ENCODE results near the gene PLCH1. TPM values are rescaled to one million over a fixed set of nuclear protein-coding genes. Genes with fewer than 3 reads are reported as not detected.
"Not testable (repeated sequence)": the region's sequence is repeated elsewhere in the genome, so short reads cannot be mapped to it uniquely, and the experiment has no call there.

The PLCH1 gene
- total RNA-seq, 1 experiment from 2014 or later, result 3.1 TPM

DNA sequence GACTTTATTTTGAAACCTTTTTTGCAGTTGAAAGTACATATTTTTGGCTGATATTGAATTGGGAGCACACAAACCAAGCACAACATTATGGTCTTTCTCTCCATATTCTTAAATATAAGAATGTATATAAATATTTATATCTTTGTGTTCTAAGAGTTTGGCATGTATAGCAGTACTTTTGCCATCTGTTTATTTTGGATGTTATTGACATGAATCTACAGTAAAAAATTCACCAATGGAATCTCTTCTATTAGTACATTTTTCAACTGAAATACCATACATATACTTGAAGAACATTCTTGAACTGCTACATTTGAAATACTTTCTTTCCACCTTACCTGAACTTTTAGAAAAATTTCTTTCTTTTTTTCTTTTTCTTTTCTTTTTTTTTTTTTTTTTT is 342.2 kb downstream of the PLCH1 start:
- no peak for DNase-seq (ENCODE audit: low spot score)
- POLR2A ChIA-PET (ENCODE audit: low non-redundant PET), result no interaction called here
- H3K36me3 ChIP-seq (ENCODE audit: insufficient read depth, low read length, poor library complexity, severe bottlenecking), result no peaks in the 10 kb centered on the region
- intact Hi-C loops (cut with micrococcal nuclease; ENCODE audit: unreplicated experiment), result no loop called here
- H3K27me3 ChIP-seq (replicated peaks; ENCODE audit: insufficient read depth, low read depth, low read length, poor library complexity), result no peaks in the 10 kb centered on the region
- H3K4me3 ChIP-seq (ENCODE audit: low read depth, low read length, poor library complexity, severe bottlenecking), result no peak overlapping the region
- H3K27ac ChIP-seq (ENCODE audit: low read depth, low read length, poor library complexity, severe bottlenecking), result no peak overlapping the region
- BruUV-seq (replicated peaks), result no TSS peak
- TF ChIP-seq, protein P1, sequence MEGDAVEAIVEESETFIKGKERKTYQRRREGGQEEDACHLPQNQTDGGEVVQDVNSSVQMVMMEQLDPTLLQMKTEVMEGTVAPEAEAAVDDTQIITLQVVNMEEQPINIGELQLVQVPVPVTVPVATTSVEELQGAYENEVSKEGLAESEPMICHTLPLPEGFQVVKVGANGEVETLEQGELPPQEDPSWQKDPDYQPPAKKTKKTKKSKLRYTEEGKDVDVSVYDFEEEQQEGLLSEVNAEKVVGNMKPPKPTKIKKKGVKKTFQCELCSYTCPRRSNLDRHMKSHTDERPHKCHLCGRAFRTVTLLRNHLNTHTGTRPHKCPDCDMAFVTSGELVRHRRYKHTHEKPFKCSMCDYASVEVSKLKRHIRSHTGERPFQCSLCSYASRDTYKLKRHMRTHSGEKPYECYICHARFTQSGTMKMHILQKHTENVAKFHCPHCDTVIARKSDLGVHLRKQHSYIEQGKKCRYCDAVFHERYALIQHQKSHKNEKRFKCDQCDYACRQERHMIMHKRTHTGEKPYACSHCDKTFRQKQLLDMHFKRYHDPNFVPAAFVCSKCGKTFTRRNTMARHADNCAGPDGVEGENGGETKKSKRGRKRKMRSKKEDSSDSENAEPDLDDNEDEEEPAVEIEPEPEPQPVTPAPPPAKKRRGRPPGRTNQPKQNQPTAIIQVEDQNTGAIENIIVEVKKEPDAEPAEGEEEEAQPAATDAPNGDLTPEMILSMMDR (conservative IDR thresholded peaks at IDR 0.05; ENCODE audit: low read depth, low read length), result no peak
- TF ChIP-seq EZH2 (IDR thresholded peaks at IDR 0.05; ENCODE audit: borderline replicate concordance, low read depth, low read length, poor library complexity, severe bottlenecking), result no peak
- CTCF ChIA-PET, result no interaction called here
- H3K4me1 ChIP-seq (ENCODE audit: insufficient read depth, low read length, poor library complexity, severe bottlenecking), result no peaks in the 10 kb centered on the region
- H3K9me3 ChIP-seq (ENCODE audit: low read depth, low read length, poor library complexity, severe bottlenecking), result no peaks in the 10 kb centered on the region

DNA sequence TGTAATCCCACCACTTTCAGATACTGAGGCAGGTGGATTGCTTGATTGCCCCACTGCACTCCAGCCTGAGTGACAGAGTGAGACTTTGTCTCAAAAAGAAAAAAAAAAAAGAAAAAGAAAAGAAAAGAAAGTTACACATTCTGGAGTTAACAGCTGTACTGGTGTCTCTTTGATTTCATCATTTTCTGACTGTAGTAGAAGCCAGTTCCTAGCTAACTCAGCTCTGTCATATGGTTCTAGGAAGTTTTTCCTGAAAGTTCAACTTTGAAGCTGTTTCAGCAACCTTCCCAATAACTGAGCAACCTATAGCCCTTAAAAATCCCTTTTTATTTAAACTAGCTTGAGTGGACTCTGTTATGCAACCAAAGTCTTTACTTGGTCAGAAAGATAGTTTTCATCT is 346.8 kb downstream of the PLCH1 start:
- H3K27ac ChIP-seq (ENCODE audit: low read depth, low read length, poor library complexity, severe bottlenecking), result no peak overlapping the region
- DNase-seq (ENCODE audit: low spot score), result no peak
- BruUV-seq (replicated peaks), result no TSS peak
- no peaks in the 10 kb centered on the region for H3K27me3 ChIP-seq (replicated peaks; ENCODE audit: insufficient read depth, low read depth, low read length, poor library complexity)
- intact Hi-C loops (cut with micrococcal nuclease; ENCODE audit: unreplicated experiment), result no loop called here
- CTCF ChIA-PET, result interaction anchor here (0.6 kb wide), 1 partner anchor 609 kb away, joined by 3 read pairs; no protein-coding TSS in a partner anchor
- no peaks in the 10 kb centered on the region for H3K9me3 ChIP-seq (ENCODE audit: low read depth, low read length, poor library complexity, severe bottlenecking)
- POLR2A ChIA-PET (ENCODE audit: low non-redundant PET), result no interaction called here
- H3K4me1 ChIP-seq (ENCODE audit: insufficient read depth, low read length, poor library complexity, severe bottlenecking), result no peaks in the 10 kb centered on the region
- H3K36me3 ChIP-seq (ENCODE audit: insufficient read depth, low read length, poor library complexity, severe bottlenecking), result no peaks in the 10 kb centered on the region
- H3K4me3 ChIP-seq (ENCODE audit: low read depth, low read length, poor library complexity, severe bottlenecking), result no peak overlapping the region
- TF ChIP-seq, protein P1 (conservative IDR thresholded peaks at IDR 0.05; ENCODE audit: low read depth, low read length), result no peak
- TF ChIP-seq EZH2 (IDR thresholded peaks at IDR 0.05; ENCODE audit: borderline replicate concordance, low read depth, low read length, poor library complexity, severe bottlenecking), result no peak

DNA sequence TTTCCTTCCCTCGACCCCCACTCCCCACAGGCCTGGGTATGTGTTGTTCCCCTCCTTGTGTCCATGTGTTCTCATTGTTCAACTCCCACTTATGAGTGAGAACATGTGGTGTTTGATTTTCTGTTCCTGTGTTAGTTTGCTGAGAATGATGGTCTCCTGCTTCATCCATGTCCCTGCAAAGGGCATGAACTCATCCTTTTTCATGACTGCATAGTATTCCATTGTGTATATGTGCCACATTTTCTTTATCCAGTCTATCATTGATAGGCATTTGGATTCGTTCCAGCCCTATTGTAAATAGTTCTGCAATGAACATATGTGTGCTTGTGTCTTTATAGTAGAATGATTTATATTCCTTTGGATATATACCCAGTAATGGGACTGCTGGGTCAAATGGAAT is 350.0 kb downstream of the PLCH1 start:
- H3K9me3 ChIP-seq (ENCODE audit: low read depth, low read length, poor library complexity, severe bottlenecking); intact Hi-C loops (cut with micrococcal nuclease; ENCODE audit: unreplicated experiment); POLR2A ChIA-PET (ENCODE audit: low non-redundant PET); H3K27me3 ChIP-seq (replicated peaks; ENCODE audit: insufficient read depth, low read depth, low read length, poor library complexity); BruUV-seq (replicated peaks); DNase-seq (ENCODE audit: low spot score); H3K27ac ChIP-seq (ENCODE audit: low read depth, low read length, poor library complexity, severe bottlenecking); H3K4me3 ChIP-seq (ENCODE audit: low read depth, low read length, poor library complexity, severe bottlenecking); H3K36me3 ChIP-seq (ENCODE audit: insufficient read depth, low read length, poor library complexity, severe bottlenecking); CTCF ChIA-PET: not testable (repeated sequence)
- H3K4me1 ChIP-seq (ENCODE audit: insufficient read depth, low read length, poor library complexity, severe bottlenecking), result peaks cover 12% of the 10 kb centered on the region

DNA sequence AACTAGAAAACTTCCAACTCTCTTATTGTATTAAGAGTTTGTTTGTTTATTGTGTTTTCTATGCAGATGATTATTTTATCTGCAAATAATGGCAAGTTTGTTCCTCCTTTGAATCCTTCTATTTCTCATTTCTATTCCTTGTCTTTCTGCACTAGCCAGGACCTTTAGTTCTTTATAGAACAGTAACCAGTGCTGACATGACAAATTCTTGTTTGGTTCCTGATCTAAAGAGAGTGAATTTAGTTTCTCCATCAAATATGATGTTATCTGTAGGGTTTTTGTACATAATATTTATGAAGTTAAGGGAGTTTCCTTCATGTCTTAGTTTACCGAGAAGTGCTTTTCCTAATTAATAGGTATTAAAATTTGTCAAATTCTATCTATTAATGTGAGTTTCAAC is 350.6 kb downstream of the PLCH1 start:
- no peaks in the 10 kb centered on the region for H3K9me3 ChIP-seq (ENCODE audit: low read depth, low read length, poor library complexity, severe bottlenecking)
- intact Hi-C loops (cut with micrococcal nuclease; ENCODE audit: unreplicated experiment), result no loop called here
- no peak for TF ChIP-seq EZH2 (IDR thresholded peaks at IDR 0.05; ENCODE audit: borderline replicate concordance, low read depth, low read length, poor library complexity, severe bottlenecking)
- TF ChIP-seq, protein P1 (conservative IDR thresholded peaks at IDR 0.05; ENCODE audit: low read depth, low read length), result no peak
- H3K36me3 ChIP-seq (ENCODE audit: insufficient read depth, low read length, poor library complexity, severe bottlenecking), result no peaks in the 10 kb centered on the region
- no peak overlapping the region for H3K27ac ChIP-seq (ENCODE audit: low read depth, low read length, poor library complexity, severe bottlenecking)
- H3K4me3 ChIP-seq (ENCODE audit: low read depth, low read length, poor library complexity, severe bottlenecking), result no peak overlapping the region
- H3K4me1 ChIP-seq (ENCODE audit: insufficient read depth, low read length, poor library complexity, severe bottlenecking), result peaks cover 12% of the 10 kb centered on the region
- ChIA-PET POLR2A (ENCODE audit: low non-redundant PET) (no interaction called here), CTCF (no interaction called here)
- DNase-seq (ENCODE audit: low spot score), result no peak
- no TSS peak for BruUV-seq (replicated peaks)
- no peaks in the 10 kb centered on the region for H3K27me3 ChIP-seq (replicated peaks; ENCODE audit: insufficient read depth, low read depth, low read length, poor library complexity)

Measured in A673 (cell line).